H1 (cell line): ENCODE results near the gene KIF13A. TPM values are rescaled to one million over a fixed set of nuclear protein-coding genes. Genes with fewer than 3 reads are reported as not detected.

ENCODE experiments used
- CTCF ChIA-PET: fragments of 300-600 bp; sonication (Branson Sonifier 250); formaldehyde crosslinking; loops from one replicate; lab custom pipeline; 2021; ENCODE audit not compliant: partially characterized antibody; lab: Charles Lee
- POLR2A ChIA-PET: fragments of 300-600 bp; sonication (Branson Sonifier 250); formaldehyde crosslinking; loops from one replicate; lab custom pipeline; 2021; ENCODE audit warnings: inconsistent platforms; ENCODE audit not compliant: partially characterized antibody; lab: Charles Lee
- DNase-seq, 2 experiments: peaks; one replicate each; pipeline versions ENCODE4 v3.0.0 to v3.0.0-alpha.2; 2010 to 2022; ENCODE audit warnings: low spot score in 2 of 2, low read depth in 1 of 2, mixed read lengths in 1 of 2
- FAIRE-seq: peaks from 2 replicates; lab custom pipeline; 2011; peaks lifted over from hg19 to GRCh38; lab: Jason Lieb, UNC
- H2AFZ ChIP-seq: 2 replicates; pipeline ENCODE4 v1.8.1; 2012; ENCODE audit warnings: low read length, inconsistent platforms
- H2AK5ac ChIP-seq: 2 replicates; pipeline ENCODE4 v1.6.1; 2013; ENCODE audit warnings: low read depth, low read length
- H2BK120ac ChIP-seq: replicated peaks from 2 replicates; pipeline ENCODE3; 2013; ENCODE audit warnings: low read depth, low read length, inconsistent platforms
- H2BK12ac ChIP-seq: 2 replicates; pipeline ENCODE4 v1.6.1; 2013; ENCODE audit warnings: low read depth, low read length
- H2BK15ac ChIP-seq: 2 replicates; pipeline ENCODE4 v1.6.1; 2013; ENCODE audit warnings: low read length
- H2BK20ac ChIP-seq: 2 replicates; pipeline ENCODE4 v1.6.1; 2013; ENCODE audit warnings: low read length
- H2BK5ac ChIP-seq: 2 replicates; pipeline ENCODE4 v1.6.1; 2013; ENCODE audit warnings: low read depth, low read length
- H3K14ac ChIP-seq: 2 replicates; pipeline ENCODE4 v1.6.1; 2013; ENCODE audit warnings: inconsistent platforms; ENCODE audit not compliant: insufficient read length
- H3K18ac ChIP-seq: 2 replicates; pipeline ENCODE4 v1.6.1; 2013; ENCODE audit warnings: low read length; ENCODE audit errors: extremely low read depth
- H3K23ac ChIP-seq: 2 replicates; pipeline ENCODE4 v1.6.1; 2013; ENCODE audit warnings: inconsistent platforms; ENCODE audit not compliant: insufficient read length
- H3K23me2 ChIP-seq: 2 replicates; pipeline ENCODE4 v1.6.1; 2013; ENCODE audit warnings: low read depth, low read length
- H3K27ac ChIP-seq: 2 replicates; pipeline ENCODE4 v1.6.1; 2011; ENCODE audit warnings: low read depth, low read length, inconsistent platforms
- H3K27me3 ChIP-seq, 4 experiments: replicated peaks in 1 of 4; 1 replicate in 1 of 4; 2 replicates in 3 of 4; pipeline versions ENCODE4 v1.6.1 to v1.8.1; 2011 to 2013; ENCODE audit warnings: low read length in 3 of 4, mild to moderate bottlenecking in 3 of 4, inconsistent platforms in 2 of 4, mixed read lengths in 2 of 4, moderate library complexity in 1 of 4; ENCODE audit not compliant: control insufficient read depth in 3 of 4, insufficient read depth in 3 of 4; ENCODE audit errors: extremely low read depth in 1 of 4
- H3K36me3 ChIP-seq, 4 experiments: 2 replicates each; pipeline versions ENCODE4 v1.6.1 to v1.8.1; 2011 to 2013; ENCODE audit warnings: mild to moderate bottlenecking in 4 of 4, low read length in 3 of 4, moderate library complexity in 2 of 4, control low read depth in 1 of 4, inconsistent platforms in 1 of 4; ENCODE audit not compliant: insufficient read depth in 4 of 4, control insufficient read depth in 2 of 4
- H3K4ac ChIP-seq: replicated peaks from 2 replicates; pipeline ENCODE3; 2013; ENCODE audit warnings: low read length, low read depth, mixed read lengths, inconsistent platforms; ENCODE audit not compliant: insufficient read length
- H3K4me1 ChIP-seq, 4 experiments: replicated peaks in 1 of 4; 1 replicate in 1 of 4; 2 replicates in 3 of 4; pipeline versions ENCODE4 v1.6.1 to v1.8.1; 2011 to 2013; ENCODE audit warnings: low read length in 3 of 4, inconsistent platforms in 2 of 4, mixed read lengths in 1 of 4; ENCODE audit not compliant: insufficient read depth in 4 of 4, control insufficient read depth in 3 of 4
- H3K4me2 ChIP-seq, 2 experiments: 2 replicates each; pipeline versions ENCODE4 v1.6.1 to v1.8.1; 2011 to 2013; ENCODE audit warnings: low read depth in 2 of 2, low read length in 2 of 2, control low read depth in 1 of 2, inconsistent platforms in 1 of 2, mild to moderate bottlenecking in 1 of 2; ENCODE audit not compliant: insufficient read depth in 1 of 2
- H3K4me3 ChIP-seq, 4 experiments: fragments of 200-600, 300-600 bp in 1 of 4; sonication (generic), shearing (Covaris generic), sonication (Bioruptor Twin) in 1 of 4; 2 replicates each; pipeline versions ENCODE4 v1.5.1 to v1.8.1; 2011 to 2016; ENCODE audit warnings: low read length in 4 of 4, low read depth in 3 of 4, control low read depth in 2 of 4, inconsistent platforms in 2 of 4, mild to moderate bottlenecking in 2 of 4, mixed read lengths in 1 of 4, moderate library complexity in 1 of 4; ENCODE audit not compliant: insufficient read depth in 2 of 4; ENCODE audit errors: extremely low read depth in 1 of 4
- H3K56ac ChIP-seq: replicated peaks from 2 replicates; pipeline ENCODE3; 2013; ENCODE audit warnings: low read depth, mild to moderate bottlenecking, mixed read lengths, low read length, inconsistent platforms; ENCODE audit not compliant: insufficient read length
- H3K79me1 ChIP-seq: 2 replicates; pipeline ENCODE4 v1.6.1; 2013; ENCODE audit warnings: low read depth, low read length, control low read depth
- H3K79me2 ChIP-seq, 2 experiments: 2 replicates each; pipeline versions ENCODE4 v1.6.1 to v1.8.1; 2012 to 2013; ENCODE audit warnings: low read length in 2 of 2, mild to moderate bottlenecking in 2 of 2, inconsistent platforms in 1 of 2; ENCODE audit not compliant: insufficient read depth in 2 of 2, control insufficient read depth in 1 of 2
- H3K9ac ChIP-seq, 4 experiments: replicated peaks in 1 of 4; 1 replicate in 1 of 4; 2 replicates in 3 of 4; pipeline versions ENCODE4 v1.6.1 to v1.8.1; 2011 to 2013; ENCODE audit warnings: low read depth in 3 of 4, low read length in 3 of 4, control low read depth in 2 of 4, mild to moderate bottlenecking in 2 of 4, moderate library complexity in 2 of 4, inconsistent platforms in 1 of 4; ENCODE audit errors: extremely low read depth in 1 of 4
- H3K9me3 ChIP-seq, 2 experiments: 2 replicates each; pipeline versions ENCODE4 v1.6.1 to v1.8.1; 2012 to 2013; ENCODE audit warnings: mild to moderate bottlenecking in 2 of 2, moderate library complexity in 2 of 2, control low read depth in 1 of 2, inconsistent platforms in 1 of 2, low read depth in 1 of 2, low read length in 1 of 2, mixed read lengths in 1 of 2; ENCODE audit not compliant: insufficient read depth in 2 of 2
- H4K20me1 ChIP-seq, 2 experiments: replicated peaks in 1 of 2; 2 replicates each; pipeline versions ENCODE3 to v1.8.1; 2011 to 2013; ENCODE audit warnings: inconsistent platforms in 2 of 2, low read length in 2 of 2, mild to moderate bottlenecking in 1 of 2; ENCODE audit not compliant: insufficient read depth in 2 of 2, control insufficient read depth in 1 of 2
- H4K5ac ChIP-seq: 2 replicates; pipeline ENCODE4 v1.6.1; 2013; ENCODE audit warnings: low read length, low read depth, mixed read lengths, inconsistent platforms; ENCODE audit not compliant: insufficient read length
- H4K8ac ChIP-seq: 2 replicates; pipeline ENCODE4 v1.8.0; 2013; ENCODE audit warnings: mild to moderate bottlenecking, moderate library complexity, low read length, inconsistent platforms; ENCODE audit not compliant: insufficient read depth; ENCODE audit errors: extremely low read depth
- H4K91ac ChIP-seq: replicated peaks from 2 replicates; pipeline ENCODE3; 2013; ENCODE audit warnings: low read length, mixed read lengths, inconsistent platforms; ENCODE audit not compliant: insufficient read length
- CHD1 ChIP-seq: IDR thresholded peaks from 2 replicates; pipeline ENCODE4 v1.6.1; 2012; ENCODE audit warnings: low read depth, low read length, improper control_type of control experiment
- E2F6 ChIP-seq: IDR thresholded peaks from 2 replicates; pipeline ENCODE4 v1.6.1; 2012; ENCODE audit warnings: inconsistent platforms
- GTF2F1 ChIP-seq: IDR thresholded peaks from 2 replicates; pipeline ENCODE4 v1.6.1; 2012; ENCODE audit warnings: low read depth, low read length, improper control_type of control experiment, borderline replicate concordance
- NRF1 ChIP-seq: IDR thresholded peaks from 2 replicates; pipeline ENCODE4 v1.6.1; 2011; ENCODE audit warnings: mild to moderate bottlenecking, low read depth, low read length, improper control_type of control experiment
- POLR2A ChIP-seq, 2 experiments: IDR thresholded peaks; 1 replicate in 1 of 2; 2 replicates in 1 of 2; pipeline ENCODE4 v1.6.1; 2011; ENCODE audit warnings: low read depth in 2 of 2, low read length in 2 of 2, mild to moderate bottlenecking in 2 of 2; ENCODE audit errors: control extremely low read depth in 1 of 2
- RBBP5 ChIP-seq: IDR thresholded peaks from 2 replicates; pipeline ENCODE4 v1.7.1; 2012; ENCODE audit warnings: low read depth, mild to moderate bottlenecking, inconsistent platforms, low read length, moderate library complexity, borderline replicate concordance
- RFX5 ChIP-seq: IDR thresholded peaks from 2 replicates; pipeline ENCODE4 v1.6.1; 2011; ENCODE audit warnings: low read depth, low read length, improper control_type of control experiment, borderline replicate concordance
- RXRA ChIP-seq: IDR thresholded peaks from 2 replicates; pipeline ENCODE4 v1.6.1; 2011; ENCODE audit warnings: low read depth, mild to moderate bottlenecking, low read length, moderate library complexity; ENCODE audit not compliant: insufficient read depth
- SP1 ChIP-seq: IDR thresholded peaks from 2 replicates; pipeline ENCODE4 v1.6.1; 2011; ENCODE audit warnings: low read depth, low read length
- TAF1 ChIP-seq: IDR thresholded peaks from 2 replicates; pipeline ENCODE4 v1.6.1; 2011; ENCODE audit warnings: mild to moderate bottlenecking, low read depth, low read length
- TAF7 ChIP-seq: optimal IDR thresholded peaks from 2 replicates; pipeline ENCODE3; 2011; ENCODE audit warnings: low read depth, mild to moderate bottlenecking, inconsistent platforms, low read length, moderate library complexity, borderline replicate concordance
- WGBS, 2 experiments: shearing (Covaris generic) in 1 of 2; methylation state at CpG; one replicate each; pipeline versions ENCODE4 v1.1.6 to v1.1.7; 2013 to 2015; ENCODE audit warnings: low lambda C conversion rate in 2 of 2, mixed read lengths in 2 of 2, inconsistent platforms in 1 of 2, low coverage in 1 of 2, missing lambda C conversion rate in 1 of 2; ENCODE audit not compliant: insufficient replicate concordance in 2 of 2, insufficient coverage in 1 of 2, insufficient read length in 1 of 2; ENCODE audit errors: extremely low coverage in 1 of 2, missing lambda C conversion rate in 1 of 2; 5-methylcytosine and 5-hydroxymethylcytosine counted together
- polyA plus RNA-seq, 7 experiments: library from polyadenylated mRNA; depleted of rRNA in 3 of 7; stranded (reverse) in 5 of 7; unstranded in 2 of 7; fragments of >200 nt in 5 of 7; fragments of 200-250 nt in 2 of 7; gene quantifications; 1 replicate in 5 of 7; 2 replicates in 1 of 7; 4 replicates in 1 of 7; pipeline versions ENCODE4 v1.2.1 to v1.2.3, GENCODE V29; 2011 to 2013; ENCODE audit warnings: missing spikeins in 2 of 7, mixed read lengths in 2 of 7
- total RNA-seq: library from RNA; stranded (reverse); fragmentation: NEBNext Ultra II Directional; extraction: Animal tissue kit (Norgen Biotek cat#: 25700); gene quantifications from 2 replicates; pipeline ENCODE4 v1.2.1, GENCODE V29; 2021
- TF ChIP-seq, protein P1 (sequence below): IDR thresholded peaks from 2 replicates; pipeline ENCODE4 v1.6.1; 2011; ENCODE audit warnings: low read depth, mild to moderate bottlenecking, low read length; ENCODE audit not compliant: insufficient read depth

Gene KIF13A
- total and polyA plus RNA-seq, 2 of the 8 experiments (the other 6 are each of a cell fraction or from before 2014, with no cell fraction given): 14.7 to 40.8 TPM

- Histone ChIP-seq H2AK5ac (no peak overlapping the region), H3K27ac (no peak overlapping the region), H2BK12ac (no peak overlapping the region), H4K8ac (no peak overlapping the region; the same call in 1 of the 2 replicates), H3K4ac (no peak overlapping the region), H3K9me3 (no peaks in the 10 kb centered on the region), H3K79me1 (no peaks in the 10 kb centered on the region), H4K20me1 (no peaks in the 10 kb centered on the region), H3K23me2 (no peaks in the 10 kb centered on the region; the same call in 1 of the 2 replicates), H2BK15ac (no peak overlapping the region), H3K4me3 (no peak overlapping the region), H3K56ac (no peak overlapping the region), H2BK5ac (no peak overlapping the region), H3K9ac (no peak overlapping the region), H3K4me1 (peaks cover 0 to 2% (median 0%) of the 10 kb centered on the region in 4 experiments; a peak in 1 of 7 replicates), H2AFZ (no peak overlapping the region), H3K23ac (no peak overlapping the region), H3K36me3 (peaks cover 0 to 7% (median 3%) of the 10 kb centered on the region in 4 experiments; a peak in 2 of 8 replicates), H4K5ac (no peak overlapping the region), H3K79me2 (no peaks in the 10 kb centered on the region), H4K91ac (no peak overlapping the region), H2BK20ac (no peak overlapping the region), H3K4me2 (no peak overlapping the region), H2BK120ac (no peak overlapping the region), H3K18ac (no peak overlapping the region), H3K27me3 (no peaks in the 10 kb centered on the region), H3K14ac (no peak overlapping the region)
- CTCF ChIA-PET: interaction anchor here (0.5 to 9.1 kb wide), 11 partner anchors 10 to 650 kb away, joined by 3 to 55 read pairs (median 4); partner anchors contain the start of gene NHLRC1
- POLR2A ChIA-PET: interaction anchor here (1.5 kb wide), 1 partner anchor 110 kb away, joined by 3 read pairs; the partner anchor contains the start of gene NUP153
- WGBS, 2 experiments: 83% methylated on average over 14 of the region's 14 CpGs; no CpG with 5 or more reads in 1 of the 2 experiments
- no peak for FAIRE-seq
- no peak for DNase-seq
- TF ChIP-seq RBBP5 (no peak), NRF1 (no peak), RFX5 (no peak), TAF1 (no peak), CHD1 (no peak), TAF7 (no peak), SP1 (no peak), POLR2A (IDR thresholded peaks at IDR 0.05; ENCODE audit: control extremely low read depth in 1 of 2, low read depth in 2 of 2, low read length in 2 of 2) (no peak), RXRA (no peak), E2F6 (no peak), GTF2F1 (no peak)
- TF ChIP-seq, protein P1, sequence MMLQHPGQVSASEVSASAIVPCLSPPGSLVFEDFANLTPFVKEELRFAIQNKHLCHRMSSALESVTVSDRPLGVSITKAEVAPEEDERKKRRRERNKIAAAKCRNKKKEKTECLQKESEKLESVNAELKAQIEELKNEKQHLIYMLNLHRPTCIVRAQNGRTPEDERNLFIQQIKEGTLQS: no peak
These were observed 170.4 kb downstream of the KIF13A start for GRCh38 chr6:17816921-17817611.
